Measurements from ENCODE around the gene CHD2. TPM values are rescaled to one million over a fixed set of nuclear protein-coding genes. Genes with fewer than 3 reads are reported as not detected.

The CHD2 gene
- total RNA-seq, 4 donors from 2014 or later, result 26.9 to 55.5 (median 33.7) TPM

- TF ChIP-seq POLR2A (IDR thresholded peaks at IDR 0.05) (no peak), CTCF (IDR thresholded peaks at IDR 0.05 in 4 of 5, conservative IDR thresholded peaks at IDR 0.05 in 1 of 5) (no peak)
- Histone ChIP-seq H3K4me1 (peaks cover 34 to 51% of the 10 kb centered on the region in 2 donors), H3K27ac (peak overlapping the region; percentile 51 to 97 (median 61)), H3K9me3 (no peaks in the 10 kb centered on the region), H3K36me3 (peaks cover 0 to 71% of the 10 kb centered on the region in 2 donors), H3K4me3 (no peak overlapping the region), H3K27me3 (no peaks in the 10 kb centered on the region)
- no peak for DNase-seq
- in situ Hi-C loops (cut with MboI; ENCODE audit: low sequenced_read_pairs in 4 of 4), result no loop called here
- ATAC-seq, result no peak
- intact Hi-C loops (cut with DNase I; ENCODE audit: low total_unique reads), result no loop called here
Observed at GRCh38 chr15:92893200-92893599, 6.9 kb upstream of the CHD2 start.

GRCh38 chr15:92896561-92896960, 3.6 kb upstream of the CHD2 start:
- no peak for DNase-seq
- Histone ChIP-seq H3K4me1 (peaks cover 39 to 57% of the 10 kb centered on the region in 2 donors), H3K27me3 (no peaks in the 10 kb centered on the region), H3K9me3 (no peaks in the 10 kb centered on the region), H3K36me3 (peaks cover 0 to 53% of the 10 kb centered on the region in 2 donors), H3K4me3 (no peak overlapping the region), H3K27ac (peak overlapping the region; percentile 65 to 97 (median 96))
- no peak for ATAC-seq
- in situ Hi-C loops (cut with MboI; ENCODE audit: low sequenced_read_pairs in 4 of 4), result no loop called here
- intact Hi-C loops (cut with DNase I; ENCODE audit: low total_unique reads), result no loop called here
- TF ChIP-seq POLR2A (IDR thresholded peaks at IDR 0.05) (no peak), CTCF (IDR thresholded peaks at IDR 0.05 in 4 of 5, conservative IDR thresholded peaks at IDR 0.05 in 1 of 5) (no peak)

- no peaks in the 10 kb centered on the region for H3K9me3 ChIP-seq
- in situ Hi-C loops (cut with MboI; ENCODE audit: low sequenced_read_pairs in 4 of 4), result no loop called here
- peaks cover 0 to 43% of the 10 kb centered on the region in 2 donors for H3K36me3 ChIP-seq
- peak overlapping the region; percentile 65 to 97 (median 96) for H3K27ac ChIP-seq
- DNase-seq (no peak), ATAC-seq (no peak)
- H3K4me1 ChIP-seq, result peaks cover 48 to 60% of the 10 kb centered on the region in 2 donors
- intact Hi-C loops (cut with DNase I; ENCODE audit: low total_unique reads), result loop anchor here (1.0 kb wide), 1 partner anchor 8 kb away; no protein-coding TSS in a partner anchor
- H3K27me3 ChIP-seq, result no peaks in the 10 kb centered on the region
- TF ChIP-seq POLR2A (IDR thresholded peaks at IDR 0.05) (no peak), CTCF (IDR thresholded peaks at IDR 0.05 in 4 of 5, conservative IDR thresholded peaks at IDR 0.05 in 1 of 5) (no peak)
- no peak overlapping the region for H3K4me3 ChIP-seq
Observed at GRCh38 chr15:92897620-92898019, 2.5 kb upstream of the CHD2 start.

- peaks cover 0 to 28% of the 10 kb centered on the region in 2 donors for H3K36me3 ChIP-seq
- H3K27ac ChIP-seq, result peak overlapping the region; percentile 94 to 97 (median 96)
- TF ChIP-seq CTCF (IDR thresholded peaks at IDR 0.05 in 4 of 5, conservative IDR thresholded peaks at IDR 0.05 in 1 of 5), result no peak
- DNase-seq (no peak), ATAC-seq (no peak)
- no peaks in the 10 kb centered on the region for H3K27me3 ChIP-seq
- intact Hi-C loops (cut with DNase I; ENCODE audit: low total_unique reads) (loop anchor here (1.0 kb wide), 1 partner anchor 10 kb away; no protein-coding TSS in a partner anchor), in situ Hi-C loops (cut with MboI; ENCODE audit: low sequenced_read_pairs in 4 of 4) (no loop called here)
- H3K4me1 ChIP-seq, result peaks cover 59 to 60% of the 10 kb centered on the region in 2 donors
- H3K9me3 ChIP-seq, result no peaks in the 10 kb centered on the region
- H3K4me3 ChIP-seq, result peak overlapping the region in 2 of 4 donors; percentile 72 to 76
Observed at GRCh38 chr15:92898988-92899582, 1.0 kb upstream of the CHD2 start.
